ENCODE measurements around the gene TMEM72.
A peak's percentile ranks its signal among the peaks of the same experiment; 100 is the strongest.

Gene TMEM72

DNA sequence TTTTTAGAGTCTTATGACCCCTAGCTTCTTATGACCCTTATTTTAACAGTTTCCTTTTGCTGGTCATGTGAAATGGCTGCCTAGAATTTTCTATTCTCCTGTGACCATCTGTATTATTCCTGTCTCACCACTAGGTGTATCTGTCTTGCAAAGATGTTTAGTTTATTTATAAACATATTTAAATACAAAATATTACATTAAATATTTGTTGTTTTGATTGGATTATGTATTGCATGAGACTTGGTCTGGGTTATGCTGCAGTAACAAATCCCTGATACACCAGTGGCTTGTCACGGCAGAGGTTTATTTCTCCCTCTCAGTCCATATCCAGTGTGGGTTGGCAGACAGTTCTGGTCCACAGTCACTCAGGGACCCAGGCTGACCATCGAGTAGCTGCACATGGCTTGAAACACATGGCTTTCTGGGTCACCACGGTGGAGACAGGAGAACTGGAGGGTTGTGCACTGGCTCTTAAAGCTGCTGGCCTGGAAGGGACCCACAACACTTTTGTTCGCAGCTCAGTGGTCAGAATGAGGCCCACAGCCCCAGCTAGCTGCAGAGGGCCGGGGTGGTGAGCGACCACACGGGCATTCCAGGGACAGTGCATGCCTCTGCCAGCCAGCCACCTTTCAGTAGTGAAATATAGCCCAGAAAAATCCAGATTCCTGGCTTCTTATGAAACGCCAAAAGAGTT is 55.8 kb downstream of the TMEM72 start:
- no peak for DNase-seq (ENCODE audit: low read depth, low spot score)

DNA sequence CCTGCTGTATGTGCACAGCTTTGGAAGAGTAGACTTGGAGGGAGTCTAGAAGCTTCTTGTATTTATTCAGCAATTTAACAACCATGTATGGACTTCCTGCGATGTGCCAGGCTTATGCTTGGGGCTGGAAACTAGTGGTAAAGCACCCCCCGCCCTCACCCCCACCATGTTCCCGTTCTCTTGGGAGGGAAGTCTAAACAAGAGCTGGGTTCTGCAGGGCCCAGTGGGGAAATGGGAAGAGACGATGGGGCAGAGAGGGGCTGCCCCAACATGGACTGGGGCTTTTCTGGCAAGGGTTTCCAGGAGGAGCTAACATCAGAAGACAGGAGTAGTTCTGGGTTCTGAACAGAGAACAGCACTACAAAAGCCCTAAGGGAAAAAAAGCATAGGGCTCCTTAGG is 56.5 kb downstream of the TMEM72 start:
- no peak for DNase-seq (ENCODE audit: low read depth, low spot score)

DNA sequence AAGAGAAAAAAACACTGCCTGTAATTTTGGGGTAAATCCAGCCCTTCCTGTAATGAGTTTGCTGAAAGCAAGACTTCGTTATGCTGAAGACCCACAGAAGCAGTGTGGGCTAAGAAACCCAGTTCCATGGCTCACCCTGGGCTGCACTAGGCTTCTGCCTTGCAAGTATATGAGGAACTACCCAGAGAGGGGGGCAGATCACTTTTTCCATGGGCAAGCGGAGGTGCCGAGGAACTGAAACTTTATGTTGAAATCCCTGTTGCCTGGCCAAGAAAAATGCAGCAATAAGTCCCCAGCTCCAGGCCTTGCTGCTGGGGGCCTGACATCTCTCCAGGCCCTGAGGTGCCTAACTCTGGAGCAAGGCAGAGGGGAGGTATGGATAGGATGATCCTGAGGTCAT is 57.0 kb downstream of the TMEM72 start:
- DNase-seq (ENCODE audit: low read depth, low spot score): no peak

DNA sequence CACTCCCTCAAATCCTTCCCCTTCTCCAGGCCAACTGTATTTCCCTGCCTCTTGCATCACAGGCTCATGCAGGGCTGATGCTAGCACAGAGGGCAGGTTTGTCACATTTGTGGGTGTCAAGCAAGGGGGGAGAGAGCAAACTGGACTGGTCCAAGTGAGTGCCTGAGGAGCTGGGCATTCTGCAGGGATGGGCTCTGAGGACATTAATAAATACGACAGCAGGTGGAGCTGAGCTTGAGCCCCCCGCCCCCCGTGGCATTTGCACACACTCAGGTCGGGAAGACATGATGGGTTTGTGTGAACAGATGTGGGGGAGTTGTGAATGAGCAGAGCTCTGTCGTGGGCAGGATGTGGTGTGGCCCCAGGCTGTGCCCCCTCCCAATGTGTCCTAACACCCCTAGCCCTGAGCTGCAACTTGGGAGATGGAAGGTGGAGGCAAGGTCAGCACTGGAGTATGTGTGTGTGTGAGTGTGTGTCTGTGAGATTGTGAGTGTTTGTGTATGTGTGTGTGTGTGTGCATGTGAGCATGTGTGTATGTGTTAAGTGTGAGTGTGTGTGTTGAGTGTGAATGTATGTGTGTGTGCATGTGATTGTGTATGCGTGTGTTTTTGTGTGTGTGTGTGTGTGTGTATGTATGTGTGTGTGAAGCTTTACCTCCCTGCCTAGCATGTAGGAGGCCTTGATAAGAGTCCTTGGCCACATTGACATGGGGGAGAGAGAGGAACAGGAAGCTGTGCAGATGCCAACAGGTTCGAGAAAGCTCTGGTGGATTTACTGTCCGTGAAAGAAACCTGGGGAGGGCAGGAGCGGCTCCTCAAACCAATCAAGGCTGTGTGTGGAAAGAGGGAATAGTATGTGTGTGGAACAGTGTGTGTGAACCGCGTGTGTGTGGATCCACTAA is 57.6 kb downstream of the TMEM72 start:
- no peak for DNase-seq (ENCODE audit: low read depth, low spot score)

DNA sequence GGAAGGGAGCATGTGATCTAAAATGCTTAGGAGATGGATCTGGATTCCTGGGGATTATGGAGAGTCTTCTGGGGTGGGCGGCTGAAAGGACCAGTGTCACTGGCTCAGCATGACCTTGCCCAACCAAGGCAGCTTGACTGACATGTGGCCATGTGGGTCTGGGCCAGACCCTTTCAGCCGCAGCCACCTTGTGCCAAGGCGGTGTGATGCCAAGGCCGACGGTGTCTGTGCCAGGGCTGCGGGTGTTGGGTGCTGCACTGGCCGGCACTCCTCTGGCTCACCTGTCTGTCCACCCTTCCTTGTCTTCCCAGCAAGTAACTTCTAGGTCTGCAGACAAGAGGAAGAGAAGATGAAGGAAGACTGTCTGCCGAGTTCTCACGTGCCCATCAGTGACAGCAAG is 58.7 kb downstream of the TMEM72 start:
- no peak for DNase-seq (ENCODE audit: low read depth, low spot score)

DNA sequence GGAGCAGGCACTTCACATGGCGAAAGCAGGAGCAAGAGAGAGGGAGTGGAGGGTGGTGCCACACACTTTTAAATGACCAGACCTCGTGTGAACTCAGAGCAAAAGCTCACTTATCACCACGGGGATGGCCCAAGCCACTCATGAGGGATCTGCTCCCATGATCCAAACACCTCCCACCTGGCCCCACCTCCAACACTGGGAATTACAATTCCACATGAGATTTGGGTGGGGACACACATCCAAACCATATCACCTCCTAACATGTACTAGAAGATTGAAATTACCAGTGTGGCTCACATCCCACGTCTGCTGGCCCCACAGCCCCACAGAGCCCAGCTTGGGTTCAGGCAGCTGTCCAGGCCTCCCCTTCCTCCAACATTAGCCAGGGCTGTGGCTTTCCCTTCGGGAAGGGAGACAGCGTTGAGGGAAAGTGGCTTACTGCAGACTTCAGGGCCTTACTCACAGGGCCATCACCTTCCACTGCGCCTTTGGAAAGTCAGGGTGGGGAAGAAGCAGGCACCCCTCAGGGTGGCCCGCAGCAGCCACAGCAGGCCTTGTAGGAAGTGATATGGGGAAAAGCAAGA is 59.8 kb downstream of the TMEM72 start:
- DNase-seq (ENCODE audit: low read depth, low spot score): no peak

DNA sequence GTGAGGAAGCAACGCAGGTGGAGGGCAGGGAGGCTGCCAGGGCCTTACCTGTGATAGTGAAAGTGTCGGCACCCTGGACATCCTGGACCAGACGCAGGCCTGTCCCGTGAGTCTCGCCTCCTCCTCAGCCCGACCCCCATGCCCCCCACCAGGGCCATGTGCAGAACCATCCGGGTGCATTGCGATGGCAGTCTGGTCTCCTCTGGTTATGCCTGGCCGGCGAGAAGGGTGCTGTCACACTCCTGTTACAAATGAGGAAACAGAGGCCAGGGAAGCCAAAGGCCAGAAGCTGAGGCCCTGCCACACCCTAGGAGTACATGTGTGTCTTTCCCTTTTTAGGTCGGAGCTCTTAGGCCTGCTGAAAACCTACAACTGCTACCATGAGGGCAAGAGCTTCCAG is 60.3 kb downstream of the TMEM72 start:
- DNase-seq (ENCODE audit: low read depth, low spot score): no peak

DNA sequence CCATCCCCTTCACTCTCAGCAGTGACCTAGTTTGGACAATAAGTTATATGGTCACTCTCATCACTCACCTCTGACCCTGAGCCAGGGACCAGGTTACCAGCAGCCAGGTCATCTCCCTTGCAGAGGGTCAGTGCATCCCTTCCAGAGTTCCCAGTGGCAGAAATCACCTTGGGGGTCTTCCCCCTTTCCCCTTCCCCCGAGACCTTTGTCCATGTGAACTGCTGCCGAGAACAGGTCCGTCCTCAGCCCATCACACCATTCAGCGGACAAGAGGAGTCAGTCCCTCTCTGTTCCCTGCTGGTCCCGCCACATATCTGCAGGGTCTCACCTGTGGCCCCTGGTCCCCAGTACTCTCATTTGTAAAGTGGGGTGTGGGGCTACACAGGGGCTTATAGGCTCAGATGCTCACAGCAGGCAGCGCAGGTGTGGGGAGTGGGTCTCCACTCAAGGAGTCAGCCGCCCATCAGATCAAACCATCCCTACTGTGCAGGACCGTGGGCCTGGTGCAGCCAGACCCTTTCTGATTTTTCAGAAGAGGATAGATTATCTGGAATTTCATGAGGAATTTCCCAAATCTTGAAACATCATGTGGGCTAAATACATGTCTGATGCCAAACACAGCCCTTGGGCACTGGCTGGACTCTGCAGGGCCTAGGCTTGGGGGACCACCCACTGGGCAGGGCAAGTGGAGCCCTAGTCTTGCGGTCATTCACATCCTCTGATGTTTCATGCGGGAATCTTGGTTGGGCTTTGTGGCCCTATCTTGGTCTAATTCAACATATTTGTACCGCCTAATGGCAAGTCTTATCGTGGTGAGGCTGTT is 61.0 kb downstream of the TMEM72 start:
- DNase-seq (ENCODE audit: low read depth, low spot score): no peak

DNA sequence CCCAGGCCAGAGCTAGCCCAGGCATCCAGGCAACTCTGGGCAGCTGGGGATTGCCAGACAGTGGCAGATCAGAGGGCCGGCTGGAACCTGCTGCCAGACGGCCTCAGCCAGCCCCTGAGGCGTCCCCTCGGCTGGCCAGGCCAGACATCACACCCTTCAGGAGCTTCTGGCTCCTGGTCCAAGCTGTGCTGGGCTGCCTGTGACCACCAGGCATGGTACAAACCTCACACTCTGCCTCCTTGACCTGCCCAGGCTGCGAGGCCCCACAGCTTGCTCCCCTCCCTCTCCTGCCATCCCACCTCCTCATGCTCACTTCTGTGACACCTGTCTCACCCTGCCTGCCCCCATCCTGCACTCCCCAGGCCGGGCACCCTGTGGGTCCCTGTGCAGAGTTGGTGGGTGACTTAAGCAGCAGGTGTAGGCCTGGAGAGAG is 61.8 kb downstream of the TMEM72 start:
- peak; percentile 67 for DNase-seq (ENCODE audit: low read depth, low spot score)

DNA sequence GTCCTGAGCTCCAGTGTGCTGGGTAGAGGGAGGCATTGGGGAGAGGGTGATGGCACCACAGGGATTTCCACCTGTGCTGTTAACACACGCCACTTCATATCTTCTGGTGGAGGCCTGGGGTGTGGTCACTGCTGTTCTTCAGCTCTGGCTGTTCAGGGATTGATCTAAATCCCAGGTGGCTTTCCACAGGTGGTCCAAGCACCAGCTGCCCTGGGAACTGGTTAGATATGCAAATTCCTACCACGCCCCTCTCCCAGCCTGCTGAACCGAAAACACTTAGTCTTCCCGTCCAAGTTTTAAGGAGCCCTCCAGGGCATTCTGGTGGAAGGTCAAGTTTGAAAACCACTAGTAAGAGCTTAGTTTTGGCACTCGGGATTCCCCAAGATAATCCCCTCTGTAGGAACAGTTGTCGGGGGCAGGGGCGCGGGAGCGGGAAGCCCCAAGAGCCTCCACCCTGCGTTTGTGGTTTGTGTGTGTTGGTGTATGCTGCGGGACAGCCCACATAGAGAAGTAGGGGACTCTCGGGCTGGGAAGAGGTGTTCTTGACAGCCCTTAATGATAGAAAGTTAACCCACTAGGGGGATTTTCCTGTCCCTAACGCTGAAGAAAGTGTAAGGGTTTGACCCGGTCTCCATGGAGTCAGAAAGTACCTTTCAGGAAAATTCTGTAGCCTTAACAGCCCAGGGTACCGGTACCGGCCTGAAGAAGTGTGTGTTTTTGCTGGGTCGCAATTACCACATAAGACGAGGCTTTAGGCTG is 62.4 kb downstream of the TMEM72 start:
- DNase-seq (ENCODE audit: low read depth, low spot score): peak; percentile 71

DNA sequence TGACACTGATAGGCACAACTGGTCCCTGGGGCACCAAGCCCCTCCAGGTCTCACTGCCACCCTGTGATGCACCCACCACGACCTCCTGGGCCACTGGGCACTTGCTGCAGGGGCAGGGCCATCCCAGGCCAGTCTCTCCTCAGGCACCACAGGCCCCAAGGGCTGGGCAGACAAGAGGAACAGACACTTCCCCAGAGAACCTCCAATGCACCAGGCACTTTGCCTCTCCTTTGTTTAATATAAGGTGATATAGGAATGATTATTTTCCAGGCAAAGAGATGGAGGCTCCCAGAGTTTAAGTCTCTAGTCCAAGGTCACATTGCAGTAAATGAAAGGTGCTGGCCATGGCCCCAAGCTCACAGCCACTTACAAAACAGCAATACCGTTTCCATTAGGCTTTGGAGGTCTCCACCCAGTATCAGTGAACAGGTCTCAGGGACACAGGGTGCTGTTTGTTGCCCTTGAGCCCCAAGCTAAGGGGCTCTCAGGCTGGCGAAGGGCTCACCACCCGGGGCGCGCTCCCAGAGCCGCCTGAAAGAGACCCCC is 63.0 kb downstream of the TMEM72 start:
- no peak for DNase-seq (ENCODE audit: low read depth, low spot score)

DNA sequence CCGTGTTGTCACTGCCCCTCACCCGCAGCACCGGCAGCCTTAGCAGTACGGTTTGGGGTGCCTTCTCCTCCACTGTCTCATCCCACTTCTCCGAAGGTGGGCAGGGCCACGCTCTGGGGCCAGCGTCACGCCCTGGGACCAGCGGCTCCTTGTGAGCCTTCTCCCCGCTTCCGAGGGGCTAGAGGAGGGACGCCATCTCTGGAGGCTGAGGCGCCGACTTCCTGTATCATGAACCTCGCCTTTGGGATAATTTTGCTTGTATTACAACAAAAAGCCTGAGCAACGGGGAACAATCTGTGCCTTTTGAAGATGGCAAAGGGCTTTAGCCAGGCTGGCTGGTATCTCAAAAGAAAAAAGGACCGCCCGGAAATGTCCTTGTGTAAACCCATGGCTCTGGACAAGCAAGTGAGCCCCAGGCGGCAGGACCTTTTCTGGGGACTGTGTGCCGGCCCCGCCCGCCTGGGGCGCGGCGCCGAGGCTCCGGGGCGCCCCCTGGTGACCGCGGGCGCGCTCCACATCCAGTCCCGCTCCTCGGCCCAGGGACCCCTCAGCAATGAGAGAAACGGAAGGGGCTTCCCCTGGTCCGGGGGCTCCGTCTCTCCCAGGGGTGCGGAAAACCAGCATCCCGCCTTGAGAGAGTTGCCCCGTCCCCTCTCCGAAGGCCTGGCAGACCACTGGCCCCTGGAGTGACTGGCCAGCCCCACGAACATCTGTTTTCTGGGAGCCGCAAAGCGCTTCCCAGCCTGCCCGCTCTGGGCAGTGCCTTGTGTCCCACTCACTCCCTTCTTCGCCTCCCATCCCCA is 63.7 kb downstream of the TMEM72 start:
- peak; percentile 93 for DNase-seq (ENCODE audit: low read depth, low spot score)

DNA sequence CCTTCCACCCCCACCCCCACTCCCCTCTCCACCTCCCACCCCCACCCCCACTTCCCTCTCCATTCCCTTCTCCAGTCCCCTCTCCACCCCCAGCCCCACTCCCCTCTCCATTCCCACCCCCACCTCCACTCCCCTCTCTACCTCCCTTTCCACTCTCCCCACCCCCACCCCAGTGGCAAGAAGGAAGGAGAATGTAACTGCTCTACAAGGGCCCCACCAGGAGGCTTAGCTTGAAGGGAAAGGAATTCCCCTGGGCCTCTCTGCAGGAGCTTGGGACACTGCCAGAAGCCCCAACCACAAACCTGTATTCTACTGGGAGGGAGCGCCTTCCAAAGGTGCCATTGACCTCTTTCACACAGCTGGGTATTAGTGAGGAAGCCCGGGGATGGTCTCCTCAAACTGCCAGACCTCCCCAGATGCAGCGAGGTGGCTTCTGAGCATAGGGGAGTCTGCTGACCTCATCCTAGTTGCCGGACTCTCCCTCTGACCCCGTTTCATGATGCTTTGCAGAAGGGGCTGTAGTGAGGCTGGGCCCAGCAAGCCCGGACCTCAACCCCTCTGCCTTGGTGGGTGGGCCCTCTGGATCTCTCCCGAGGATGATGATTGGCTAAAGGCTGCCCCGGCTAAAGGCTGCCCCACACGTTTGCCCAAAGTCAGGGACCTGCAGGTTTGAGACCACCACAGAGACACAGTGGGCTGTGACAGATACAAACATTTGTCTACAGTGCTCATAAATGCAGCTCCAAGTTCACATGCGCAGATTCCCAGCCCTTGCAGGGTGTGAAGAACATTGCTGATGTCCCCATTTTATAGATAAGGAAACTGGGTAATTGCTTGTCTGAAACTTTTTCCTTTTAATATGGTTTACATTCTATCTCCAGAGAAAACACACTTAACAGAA is 64.5 kb downstream of the TMEM72 start:
- DNase-seq (ENCODE audit: low read depth, low spot score): peak; percentile 82

DNA sequence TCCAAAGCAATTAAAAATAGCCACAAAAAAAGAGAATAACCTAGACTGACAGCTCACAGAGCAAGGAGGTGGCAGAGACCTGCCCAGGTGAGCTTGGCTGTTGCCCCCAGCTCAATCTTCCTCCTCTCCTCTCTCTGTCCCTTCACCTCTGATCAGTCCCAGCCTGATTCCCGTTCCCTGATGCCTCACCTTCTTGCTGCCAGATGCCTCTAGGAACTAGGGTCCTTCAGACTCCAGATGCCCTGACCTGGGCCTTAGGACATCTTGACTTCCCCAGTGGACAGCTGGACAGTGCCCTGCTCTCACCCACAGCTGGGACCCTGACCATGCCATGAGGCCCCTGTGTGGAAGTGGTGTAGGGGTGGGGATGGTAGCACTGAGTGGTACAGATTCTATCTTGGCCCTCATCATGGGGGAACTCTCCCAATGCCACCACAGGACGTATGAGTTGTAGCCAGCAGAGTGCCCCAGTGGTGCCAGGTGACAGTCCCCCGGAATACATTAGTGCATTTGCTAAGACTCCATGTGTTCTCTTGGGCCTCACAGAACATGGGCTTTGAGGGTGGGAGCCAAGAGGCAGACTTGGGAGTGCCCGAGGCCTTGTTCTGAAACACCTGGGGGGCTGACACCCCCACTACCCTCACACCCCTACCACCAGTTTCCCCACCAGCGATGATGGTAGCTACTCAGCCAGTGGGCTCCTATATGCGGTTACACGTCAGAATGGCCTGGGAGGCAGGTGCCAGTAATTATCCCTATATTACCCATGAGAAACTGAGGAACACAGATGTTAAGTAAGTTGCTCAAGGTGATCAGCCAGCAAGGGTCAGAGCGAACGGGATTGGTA is 65.4 kb downstream of the TMEM72 start:
- no peak for DNase-seq (ENCODE audit: low read depth, low spot score)

DNA sequence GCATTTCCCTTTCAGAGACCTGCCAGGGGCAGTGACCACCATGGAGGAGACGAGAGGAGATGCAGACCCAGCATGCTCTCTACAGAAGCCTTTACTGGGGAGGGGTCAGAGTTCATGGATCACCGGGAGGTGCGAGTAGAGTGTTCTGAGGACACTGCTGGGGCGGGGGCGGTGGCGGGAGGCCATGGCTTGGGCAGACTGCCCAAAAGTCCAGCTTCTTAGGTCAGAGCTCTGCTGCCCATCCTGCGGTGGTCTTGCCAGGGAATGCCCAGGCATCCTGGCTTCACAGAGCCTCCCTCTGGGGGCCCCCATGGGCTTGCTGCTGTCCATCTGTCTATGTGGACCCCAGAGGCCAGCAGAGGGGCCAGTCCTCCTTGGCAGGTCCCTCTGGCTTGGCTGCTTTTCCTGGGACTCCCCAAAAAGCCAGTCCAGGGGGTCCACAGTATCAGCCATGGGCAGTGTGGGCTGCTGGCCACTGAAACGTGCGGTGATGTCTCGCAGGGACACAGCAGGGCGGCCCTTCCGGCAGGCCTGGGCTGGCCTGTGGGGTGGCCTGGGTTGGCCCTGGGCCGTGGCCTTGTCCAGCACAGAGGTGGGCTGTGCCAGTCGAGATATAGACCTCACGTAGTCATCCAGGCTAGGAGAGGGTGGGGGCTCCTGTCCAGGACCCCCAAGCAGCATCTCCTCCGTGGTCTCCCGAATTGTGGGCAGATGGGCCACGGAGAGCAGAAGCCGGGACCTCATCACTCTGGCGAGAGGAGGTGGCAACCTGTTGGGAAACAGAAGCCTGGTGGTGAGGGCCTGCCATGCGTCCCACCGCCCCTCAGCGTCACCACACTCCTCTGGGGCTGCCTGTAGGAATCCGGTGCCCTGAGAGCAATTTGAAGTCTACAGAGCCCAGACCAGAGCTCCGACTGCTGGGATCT is 66.4 kb downstream of the TMEM72 start:
- peak; percentile 57 for DNase-seq (ENCODE audit: low read depth, low spot score)

DNA sequence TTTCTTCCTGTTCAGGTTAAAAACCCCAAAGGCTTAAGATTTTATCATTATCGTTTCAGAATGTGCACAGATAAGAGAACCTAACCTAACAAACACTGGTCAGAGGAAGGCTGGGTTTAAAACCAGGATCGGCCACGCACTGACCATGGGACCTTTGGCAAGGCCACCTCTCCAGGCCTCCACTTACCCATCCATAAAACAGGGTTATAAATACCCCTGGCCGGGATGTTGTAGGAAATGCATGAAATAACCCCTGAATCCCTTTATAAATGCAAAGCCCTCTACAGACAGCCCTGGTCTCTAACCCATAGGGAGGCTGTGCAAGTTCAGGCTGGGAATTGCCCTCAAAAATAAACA is 67.1 kb downstream of the TMEM72 start:
- no peak for DNase-seq (ENCODE audit: low read depth, low spot score)
